Fibroblast of peridontal ligament (primary cell): ENCODE results near the gene GRK6.

Source experiments
- DNase-seq: peaks from one replicate; pipeline ENCODE4 v3.0.0-alpha.2; 2010; ENCODE audit errors: extremely low read depth

Gene GRK6

DNA sequence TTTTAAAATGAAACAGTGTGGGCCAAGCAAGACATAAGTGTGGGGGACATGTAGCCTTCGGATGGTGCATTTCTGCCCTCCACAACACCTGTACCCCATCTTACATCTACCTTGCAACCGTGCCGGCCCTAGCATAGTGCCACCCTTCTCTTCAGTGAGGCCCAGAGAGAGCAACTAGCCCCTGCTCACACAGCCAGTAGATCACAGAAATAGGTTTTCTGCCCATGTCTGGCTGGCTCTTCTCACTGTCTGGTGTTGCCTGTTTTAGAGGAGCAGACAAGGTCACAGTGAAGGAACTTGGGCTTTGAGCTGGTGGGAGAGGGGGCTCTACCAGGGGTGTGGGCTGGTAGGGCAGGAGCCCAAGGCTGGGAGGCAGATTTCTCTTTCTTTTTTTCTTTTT, 59.8 kb downstream of the GRK6 start:
- no peak for DNase-seq

GRCh38 chr5:177487144-177487543, 60.7 kb downstream of the GRK6 start:
- DNase-seq, result no peak

DNA sequence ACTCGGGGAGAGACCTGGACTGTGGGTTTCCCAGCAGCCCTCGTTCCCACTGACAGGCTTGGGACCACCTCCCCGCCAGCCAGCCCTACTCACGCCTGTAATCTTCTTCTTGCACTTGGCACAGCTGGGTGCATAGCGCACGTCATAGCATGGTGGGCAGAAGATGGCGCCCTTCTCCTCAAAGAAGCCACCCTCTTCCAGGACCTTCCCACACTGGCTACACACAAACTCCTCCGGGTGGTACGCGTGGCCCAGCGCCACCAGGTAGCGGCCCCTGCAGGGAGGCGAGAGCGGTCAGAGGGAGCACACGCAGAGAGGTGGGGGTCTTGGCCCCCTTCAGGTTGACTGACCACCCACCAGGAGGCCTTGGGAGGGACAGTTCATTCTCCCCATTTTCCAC, 61.5 kb downstream of the GRK6 start:
- DNase-seq, result no peak

DNA sequence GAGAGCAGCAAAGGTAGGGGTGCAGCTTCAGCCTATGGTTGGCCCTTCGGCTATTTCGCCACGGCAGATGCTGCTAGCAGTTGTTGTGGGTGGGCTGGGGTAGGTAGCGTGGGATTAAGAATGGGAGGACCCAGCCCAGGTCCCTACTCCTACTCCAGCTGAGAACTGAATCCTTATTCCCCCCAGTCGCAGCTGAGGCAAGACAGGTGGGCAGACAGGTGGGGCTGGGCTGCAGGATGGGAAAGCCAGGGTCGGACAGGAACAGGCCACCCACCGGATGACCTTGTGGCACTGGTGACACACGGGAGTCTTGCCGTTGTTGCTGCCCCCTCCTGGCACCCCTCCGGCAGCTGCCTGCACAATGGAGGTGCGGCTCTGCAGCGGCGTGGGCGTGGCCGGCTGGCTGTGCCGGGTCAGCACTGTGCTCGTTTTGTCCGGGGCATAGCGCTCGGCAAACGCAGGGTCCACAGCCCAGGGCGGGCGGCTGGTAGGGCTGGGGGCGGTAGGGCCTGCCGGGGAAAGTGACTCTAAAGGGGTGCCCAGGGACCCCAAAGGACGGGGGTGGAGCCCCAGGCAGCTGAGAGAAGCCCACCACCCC, 62.7 kb downstream of the GRK6 start:
- DNase-seq, result no peak

- no peak for DNase-seq
Measured at GRCh38 chr5:177490311-177490991, 64.0 kb downstream of the GRK6 start.

DNA sequence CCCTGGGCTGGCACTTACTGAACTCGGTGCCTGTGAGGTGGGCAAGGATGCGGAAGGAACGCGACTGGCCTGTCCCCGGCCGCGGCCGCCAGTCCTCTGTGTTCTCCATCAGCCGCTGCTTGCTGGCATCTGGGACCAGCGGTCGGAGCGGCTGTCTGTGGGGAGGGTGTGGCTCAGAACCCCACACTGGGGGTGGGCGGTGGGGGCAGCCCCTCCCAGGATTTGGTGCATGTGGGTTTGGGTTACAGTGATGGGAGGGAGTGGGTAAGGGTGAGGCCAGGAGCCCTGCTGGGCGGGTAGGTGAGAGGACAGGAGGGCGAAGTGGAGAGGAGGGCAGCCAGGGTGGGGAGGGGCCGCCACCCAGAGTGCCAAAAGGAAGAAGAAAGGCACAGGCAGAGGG, 64.5 kb downstream of the GRK6 start:
- no peak for DNase-seq

DNA sequence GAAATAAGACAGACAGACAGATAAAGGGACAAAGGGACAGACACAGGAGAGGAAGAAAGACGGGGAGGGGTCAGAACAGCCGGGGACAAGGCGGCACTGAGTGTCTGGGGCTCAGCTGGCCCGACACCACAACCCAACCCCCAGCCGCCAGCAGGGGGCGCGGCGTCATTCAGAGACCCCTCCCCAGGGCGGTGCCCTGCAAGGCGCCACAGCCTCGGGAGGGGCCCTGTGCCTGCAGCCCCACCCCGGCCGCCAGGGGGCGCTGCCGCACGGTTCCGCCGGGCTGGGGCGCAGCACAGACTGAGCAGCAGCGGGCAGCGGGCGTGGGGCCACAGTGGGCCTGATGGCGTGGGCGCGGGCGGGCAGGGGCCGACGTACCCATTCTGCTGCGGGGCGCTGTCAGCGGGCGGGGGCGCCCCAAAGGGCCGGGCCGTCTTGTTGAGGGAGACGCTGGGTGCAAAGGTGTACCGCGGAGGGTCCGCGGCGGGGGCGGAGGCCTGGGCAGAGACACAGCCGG, 65.0 kb downstream of the GRK6 start:
- no peak for DNase-seq

- no peak for DNase-seq
Measured at GRCh38 chr5:177491983-177492746, 65.7 kb downstream of the GRK6 start.
